GM12878 (cell line): ENCODE data around the gene URB1. TPM values are rescaled to one million over a fixed set of nuclear protein-coding genes. Genes with fewer than 3 reads are reported as not detected.
"Not testable (repeated sequence)": the region's sequence is repeated elsewhere in the genome, so short reads cannot be mapped to it uniquely, and the experiment has no call there.

Experiments used
- ATAC-seq: fragments of 200-7000 bp; cut with Tn5 transposase; 3 replicates; pipeline ENCODE4 v1.9.1; 2020; ENCODE audit warnings: mild to moderate bottlenecking, moderate library complexity
- BruUV-seq: library from RNA; stranded (reverse); fragments of 400-500 nt; replicated peaks from 2 replicates; lab custom pipeline; 2021; lab: Mats Ljungman, UMichigan
- CTCF ChIA-PET: fragments of 300-600 bp; sonication (Branson Sonifier 250); formaldehyde crosslinking; extraction: SDS; loops from one replicate; lab custom pipeline; 2021; ENCODE audit warnings: inconsistent platforms; lab: Yijun Ruan, JAX
- POLR2A ChIA-PET: fragments of 350-600 bp; formaldehyde crosslinking; extraction: SDS; loops from one replicate; lab custom pipeline; 2021; ENCODE audit warnings: inconsistent platforms; lab: Charles Lee
- RAD21 ChIA-PET: fragments of 300-600 bp; sonication (Branson Sonifier 250); formaldehyde crosslinking; loops from one replicate; lab custom pipeline; 2023; ENCODE audit warnings: antibody characterized with exemption; ENCODE audit not compliant: unreplicated experiment; lab: Charles Lee
- SMC1A ChIA-PET: fragments of 300-600 bp; sonication (Branson Sonifier 250); formaldehyde crosslinking; loops from one replicate; lab custom pipeline; 2023; ENCODE audit not compliant: unreplicated experiment, uncharacterized antibody; lab: Charles Lee
- DNase-seq: peaks from one replicate; pipeline ENCODE4 v3.0.0-alpha.2; 2011; ENCODE audit warnings: low read depth, low spot score
- FAIRE-seq: peaks from 3 replicates; lab custom pipeline; 2011; peaks lifted over from hg19 to GRCh38; lab: Jason Lieb, UNC
- H2AFZ ChIP-seq: 2 replicates; pipeline ENCODE4 v1.6.0; 2011; ENCODE audit warnings: low read depth, low read length, control low read depth; ENCODE audit not compliant: control insufficient read depth
- H3K27ac ChIP-seq: 2 replicates; pipeline ENCODE4 v1.5.1; 2011; ENCODE audit warnings: control low read depth; ENCODE audit not compliant: control insufficient read depth, insufficient read depth
- H3K27me3 ChIP-seq, 2 experiments: replicated peaks in 1 of 2; 2 replicates each; pipeline versions ENCODE4 v1.6.0 to v1.6.1; 2011; ENCODE audit warnings: low read length in 1 of 2; ENCODE audit not compliant: control insufficient read depth in 2 of 2, insufficient read depth in 2 of 2
- H3K36me3 ChIP-seq, 2 experiments: 2 replicates each; pipeline ENCODE4 v1.5.1; 2011; ENCODE audit warnings: low read length in 1 of 2; ENCODE audit not compliant: control insufficient read depth in 2 of 2, insufficient read depth in 2 of 2
- H3K4me1 ChIP-seq: 2 replicates; pipeline ENCODE4 v1.6.1; 2011; ENCODE audit warnings: mild to moderate bottlenecking, low read length, moderate library complexity, mixed read lengths; ENCODE audit not compliant: control insufficient read depth, insufficient read depth
- H3K4me2 ChIP-seq: 2 replicates; pipeline ENCODE4 v1.6.0; 2011; ENCODE audit warnings: control low read depth; ENCODE audit not compliant: control insufficient read depth, insufficient read depth
- H3K4me3 ChIP-seq: fragments of 200-600 bp; sonication (generic); 2 replicates; pipeline ENCODE4 v1.5.1; 2016
- H3K79me2 ChIP-seq: 2 replicates; pipeline ENCODE4 v1.6.0; 2011; ENCODE audit warnings: low read length; ENCODE audit not compliant: control insufficient read depth, insufficient read depth
- H3K9ac ChIP-seq: 2 replicates; pipeline ENCODE4 v1.8.0; 2011; ENCODE audit warnings: low read length, control low read depth, mixed read lengths; ENCODE audit not compliant: control insufficient read depth, insufficient read depth
- H3K9me3 ChIP-seq: replicated peaks from 3 replicates; pipeline ENCODE4 v1.5.1; 2011; ENCODE audit warnings: mild to moderate bottlenecking, low read length; ENCODE audit not compliant: control insufficient read depth, insufficient read depth
- H4K20me1 ChIP-seq: 2 replicates; pipeline ENCODE4 v1.6.0; 2011; ENCODE audit not compliant: control insufficient read depth, insufficient read depth
- CEBPB ChIP-seq, 2 experiments: fragments of 150-350 bp in 1 of 2; IDR thresholded peaks; 2 replicates each; pipeline ENCODE4 v1.6.1; 2012 to 2014; ENCODE audit warnings: low read depth in 2 of 2, low read length in 2 of 2, borderline replicate concordance in 1 of 2, inconsistent platforms in 1 of 2
- CREM ChIP-seq: IDR thresholded peaks from 2 replicates; pipeline ENCODE4 v1.6.1; 2014; ENCODE audit warnings: antibody characterized with exemption, low read depth
- IRF4 ChIP-seq: IDR thresholded peaks from 2 replicates; pipeline ENCODE4 v1.6.1; 2011; ENCODE audit warnings: low read depth, low read length
- MTA3 ChIP-seq: IDR thresholded peaks from 2 replicates; pipeline ENCODE4 v1.6.1; 2012; ENCODE audit warnings: low read length, inconsistent platforms, borderline replicate concordance
- RB1 ChIP-seq: fragments of 450-650 bp; formaldehyde crosslinking; IDR thresholded peaks from 2 replicates; pipeline ENCODE4 v1.6.1; 2017; ENCODE audit warnings: mild to moderate bottlenecking, borderline replicate concordance
- RFX5 ChIP-seq: IDR thresholded peaks from 2 replicates; pipeline ENCODE4 v1.6.1; 2011; ENCODE audit warnings: low read depth, low read length, improper control_type of control experiment
- STAT3 ChIP-seq: IDR thresholded peaks from 2 replicates; pipeline ENCODE4 v1.6.1; 2011; ENCODE audit warnings: low read depth, low read length, improper control_type of control experiment
- WRNIP1 ChIP-seq: IDR thresholded peaks from 2 replicates; pipeline ENCODE4 v1.6.1; 2011; ENCODE audit warnings: low read depth, low read length, improper control_type of control experiment, borderline replicate concordance
- YY1 ChIP-seq: IDR thresholded peaks from 2 replicates; pipeline ENCODE4 v1.6.1; 2011; ENCODE audit warnings: low read depth, mild to moderate bottlenecking, low read length
- WGBS: methylation state at CpG from one replicate; pipeline ENCODE4 v1.1.6; 2016; ENCODE audit warnings: low lambda C conversion rate; ENCODE audit not compliant: insufficient replicate concordance, insufficient coverage; ENCODE audit errors: missing lambda C conversion rate; 5-methylcytosine and 5-hydroxymethylcytosine counted together
- in situ Hi-C: fragments of 300-500 bp; cut with MboI; formaldehyde crosslinking; loops from 9 replicates; pipeline ENCODE4 v1.14.3; 2018; ENCODE audit warnings: mixed read lengths
- intact Hi-C: fragments of 100-400 bp; cut with micrococcal nuclease; formaldehyde crosslinking; loops from one replicate; pipeline ENCODE4 v1.14.2; 2022; ENCODE audit not compliant: unreplicated experiment
- polyA plus RNA-seq, 11 experiments: library from polyadenylated mRNA; depleted of rRNA in 4 of 11; unstranded in 6 of 11; stranded (reverse) in 5 of 11; fragments of >200 nt; fragmentation: Nextera tagmentation in 4 of 11; fragmentation: Illumina TruSeq in 1 of 11; extraction: Ambion mirVana in 4 of 11; extraction: Trizol in 1 of 11; gene quantifications; 1 replicate in 1 of 11; 2 replicates in 10 of 11; pipeline versions ENCODE4 v1.2.1 to v1.2.3, GENCODE V29; 2011 to 2016; ENCODE audit warnings: inconsistent platforms in 2 of 11, missing spikeins in 2 of 11, low read depth in 1 of 11
- total RNA-seq, 4 experiments: library from RNA; depleted of rRNA in 3 of 4; stranded (reverse); fragments of >200 nt in 3 of 4; fragmentation: Illumina TruSeq in 1 of 4; extraction: Trizol in 1 of 4; gene quantifications; 2 replicates each; pipeline versions ENCODE4 v1.2.1 to v1.2.3, GENCODE V29; 2013 to 2021
- TF ChIP-seq, protein P1 (sequence below): IDR thresholded peaks from 2 replicates; pipeline ENCODE4 v1.6.1; 2012; ENCODE audit warnings: improper control_type of control experiment, low read depth, low read length; ENCODE audit not compliant: insufficient replicate concordance
- TF ChIP-seq, protein P2 (sequence below): IDR thresholded peaks from 2 replicates; pipeline ENCODE4 v1.6.1; 2012; ENCODE audit warnings: low read depth, low read length, improper control_type of control experiment
- TF ChIP-seq, protein P3 (sequence below): fragments of 450-650 bp; IDR thresholded peaks from 2 replicates; pipeline ENCODE4 v1.6.1; 2017; ENCODE audit warnings: mild to moderate bottlenecking

Gene URB1
- total and polyA plus RNA-seq, 10 of the 15 experiments (the other 5 are each of a cell fraction or from before 2014, with no cell fraction given): 0.56 to 23.2 (median 8.9) TPM

DNA sequence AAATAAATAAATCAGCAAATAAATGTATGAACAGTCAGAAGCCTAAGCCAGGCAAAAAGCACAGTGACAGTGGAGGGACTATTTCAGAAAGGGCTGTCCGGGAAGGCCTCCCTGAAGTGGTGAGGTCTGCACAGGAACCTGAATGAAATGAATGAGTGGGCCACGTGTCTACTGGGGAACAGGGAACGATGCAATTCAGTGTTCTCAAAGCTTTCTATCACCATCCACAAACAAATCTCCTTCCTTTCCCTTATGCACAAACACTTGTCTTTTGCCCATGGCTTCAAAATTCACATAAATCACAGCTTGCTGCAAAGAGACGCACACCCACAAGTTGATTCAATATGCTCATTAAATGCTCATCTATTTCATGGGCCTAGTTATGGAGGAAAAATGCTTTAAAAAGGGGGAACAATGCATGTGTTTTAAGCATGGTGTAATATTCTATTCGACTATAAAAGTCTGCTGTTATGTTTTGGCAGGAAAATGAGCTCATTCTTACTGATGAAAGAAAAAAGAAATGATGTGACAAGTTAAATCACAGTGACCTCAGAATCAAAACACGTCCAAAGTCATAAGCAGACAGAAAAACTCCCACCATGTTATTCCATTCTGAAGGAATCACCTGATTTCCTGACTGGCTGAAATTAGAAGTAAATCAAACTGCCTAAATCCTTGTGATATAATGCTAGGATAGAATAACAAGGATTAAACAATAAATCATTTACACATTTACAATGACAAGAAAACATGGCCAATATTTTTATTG lies 21.6 kb downstream of the URB1 start (continued):
- TF ChIP-seq CREM: no peak
- no peak for TF ChIP-seq RFX5
- no peak for TF ChIP-seq YY1
- TF ChIP-seq CEBPB (IDR thresholded peaks at IDR 0.05; ENCODE audit: borderline replicate concordance in 1 of 2, low read depth in 2 of 2, low read length in 2 of 2): no peak
- TF ChIP-seq, protein P1, sequence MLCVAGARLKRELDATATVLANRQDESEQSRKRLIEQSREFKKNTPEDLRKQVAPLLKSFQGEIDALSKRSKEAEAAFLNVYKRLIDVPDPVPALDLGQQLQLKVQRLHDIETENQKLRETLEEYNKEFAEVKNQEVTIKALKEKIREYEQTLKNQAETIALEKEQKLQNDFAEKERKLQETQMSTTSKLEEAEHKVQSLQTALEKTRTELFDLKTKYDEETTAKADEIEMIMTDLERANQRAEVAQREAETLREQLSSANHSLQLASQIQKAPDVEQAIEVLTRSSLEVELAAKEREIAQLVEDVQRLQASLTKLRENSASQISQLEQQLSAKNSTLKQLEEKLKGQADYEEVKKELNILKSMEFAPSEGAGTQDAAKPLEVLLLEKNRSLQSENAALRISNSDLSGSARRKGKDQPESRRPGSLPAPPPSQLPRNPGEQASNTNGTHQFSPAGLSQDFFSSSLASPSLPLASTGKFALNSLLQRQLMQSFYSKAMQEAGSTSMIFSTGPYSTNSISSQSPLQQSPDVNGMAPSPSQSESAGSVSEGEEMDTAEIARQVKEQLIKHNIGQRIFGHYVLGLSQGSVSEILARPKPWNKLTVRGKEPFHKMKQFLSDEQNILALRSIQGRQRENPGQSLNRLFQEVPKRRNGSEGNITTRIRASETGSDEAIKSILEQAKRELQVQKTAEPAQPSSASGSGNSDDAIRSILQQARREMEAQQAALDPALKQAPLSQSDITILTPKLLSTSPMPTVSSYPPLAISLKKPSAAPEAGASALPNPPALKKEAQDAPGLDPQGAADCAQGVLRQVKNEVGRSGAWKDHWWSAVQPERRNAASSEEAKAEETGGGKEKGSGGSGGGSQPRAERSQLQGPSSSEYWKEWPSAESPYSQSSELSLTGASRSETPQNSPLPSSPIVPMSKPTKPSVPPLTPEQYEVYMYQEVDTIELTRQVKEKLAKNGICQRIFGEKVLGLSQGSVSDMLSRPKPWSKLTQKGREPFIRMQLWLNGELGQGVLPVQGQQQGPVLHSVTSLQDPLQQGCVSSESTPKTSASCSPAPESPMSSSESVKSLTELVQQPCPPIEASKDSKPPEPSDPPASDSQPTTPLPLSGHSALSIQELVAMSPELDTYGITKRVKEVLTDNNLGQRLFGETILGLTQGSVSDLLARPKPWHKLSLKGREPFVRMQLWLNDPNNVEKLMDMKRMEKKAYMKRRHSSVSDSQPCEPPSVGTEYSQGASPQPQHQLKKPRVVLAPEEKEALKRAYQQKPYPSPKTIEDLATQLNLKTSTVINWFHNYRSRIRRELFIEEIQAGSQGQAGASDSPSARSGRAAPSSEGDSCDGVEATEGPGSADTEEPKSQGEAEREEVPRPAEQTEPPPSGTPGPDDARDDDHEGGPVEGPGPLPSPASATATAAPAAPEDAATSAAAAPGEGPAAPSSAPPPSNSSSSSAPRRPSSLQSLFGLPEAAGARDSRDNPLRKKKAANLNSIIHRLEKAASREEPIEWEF: no peak
- TF ChIP-seq, protein P2, sequence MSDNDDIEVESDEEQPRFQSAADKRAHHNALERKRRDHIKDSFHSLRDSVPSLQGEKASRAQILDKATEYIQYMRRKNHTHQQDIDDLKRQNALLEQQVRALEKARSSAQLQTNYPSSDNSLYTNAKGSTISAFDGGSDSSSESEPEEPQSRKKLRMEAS: no peak
- no peak for TF ChIP-seq STAT3
- TF ChIP-seq, protein P3, sequence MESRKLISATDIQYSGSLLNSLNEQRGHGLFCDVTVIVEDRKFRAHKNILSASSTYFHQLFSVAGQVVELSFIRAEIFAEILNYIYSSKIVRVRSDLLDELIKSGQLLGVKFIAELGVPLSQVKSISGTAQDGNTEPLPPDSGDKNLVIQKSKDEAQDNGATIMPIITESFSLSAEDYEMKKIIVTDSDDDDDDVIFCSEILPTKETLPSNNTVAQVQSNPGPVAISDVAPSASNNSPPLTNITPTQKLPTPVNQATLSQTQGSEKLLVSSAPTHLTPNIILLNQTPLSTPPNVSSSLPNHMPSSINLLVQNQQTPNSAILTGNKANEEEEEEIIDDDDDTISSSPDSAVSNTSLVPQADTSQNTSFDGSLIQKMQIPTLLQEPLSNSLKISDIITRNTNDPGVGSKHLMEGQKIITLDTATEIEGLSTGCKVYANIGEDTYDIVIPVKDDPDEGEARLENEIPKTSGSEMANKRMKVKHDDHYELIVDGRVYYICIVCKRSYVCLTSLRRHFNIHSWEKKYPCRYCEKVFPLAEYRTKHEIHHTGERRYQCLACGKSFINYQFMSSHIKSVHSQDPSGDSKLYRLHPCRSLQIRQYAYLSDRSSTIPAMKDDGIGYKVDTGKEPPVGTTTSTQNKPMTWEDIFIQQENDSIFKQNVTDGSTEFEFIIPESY: no peak
- no peak for TF ChIP-seq IRF4
- no peak for TF ChIP-seq WRNIP1
- TF ChIP-seq RB1: no peak
- no peak for TF ChIP-seq MTA3

DNA sequence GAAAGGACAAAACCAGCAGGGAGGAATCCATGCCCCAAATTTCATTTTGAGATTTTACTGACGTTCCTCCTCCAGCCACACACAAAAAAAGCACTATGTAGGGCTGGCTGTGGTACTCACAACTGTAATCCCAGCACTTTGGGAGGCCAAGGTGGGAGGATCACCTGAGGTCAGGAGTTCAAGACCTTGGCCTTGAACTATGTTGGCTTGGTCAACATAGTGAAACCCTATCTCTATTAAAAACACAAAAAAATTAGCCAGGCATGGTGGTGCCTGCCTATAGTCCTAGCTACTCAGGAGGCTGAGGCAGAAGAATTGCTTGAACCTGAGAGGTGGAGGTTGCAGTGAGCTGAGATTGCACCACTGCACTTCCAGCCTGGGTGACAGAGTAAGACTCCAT lies 23.9 kb downstream of the URB1 start:
- CTCF ChIA-PET: interaction anchor here (0.6 kb wide), 1 partner anchor 202 kb away, joined by 3 read pairs; no protein-coding TSS in a partner anchor
- POLR2A ChIA-PET: not testable (repeated sequence)

More for the DNA sequence above, 23.9 kb downstream of the URB1 start:
- in situ Hi-C loops, DNase-seq, H3K27me3 ChIP-seq, H3K9me3 ChIP-seq, FAIRE-seq, ATAC-seq, H3K9ac ChIP-seq, BruUV-seq, intact Hi-C loops, H3K79me2 ChIP-seq, H3K4me1 ChIP-seq, H2AFZ ChIP-seq, H4K20me1 ChIP-seq, H3K4me2 ChIP-seq, H3K4me3 ChIP-seq, RAD21 ChIA-PET, H3K27ac ChIP-seq: not testable (repeated sequence)
- SMC1A ChIA-PET: interaction anchor here (0.5 kb wide), 1 partner anchor 305 kb away, joined by 3 read pairs; no protein-coding TSS in a partner anchor
- H3K36me3 ChIP-seq: peaks cover 32 to 36% of the 10 kb centered on the region in 2 experiments
- whole genome bisulfite sequencing: 100% methylated on average over 1 of the region's 1 CpG
